Measurements from ENCODE around the gene PHKB. TPM values are rescaled to one million over a fixed set of nuclear protein-coding genes. Genes with fewer than 3 reads are reported as not detected.
"Not testable (repeated sequence)": the region's sequence is repeated elsewhere in the genome, so short reads cannot be mapped to it uniquely, and the experiment has no call there.

Gene PHKB
- total RNA-seq, 1 donor from 2014 or later, result 195 TPM

DNA sequence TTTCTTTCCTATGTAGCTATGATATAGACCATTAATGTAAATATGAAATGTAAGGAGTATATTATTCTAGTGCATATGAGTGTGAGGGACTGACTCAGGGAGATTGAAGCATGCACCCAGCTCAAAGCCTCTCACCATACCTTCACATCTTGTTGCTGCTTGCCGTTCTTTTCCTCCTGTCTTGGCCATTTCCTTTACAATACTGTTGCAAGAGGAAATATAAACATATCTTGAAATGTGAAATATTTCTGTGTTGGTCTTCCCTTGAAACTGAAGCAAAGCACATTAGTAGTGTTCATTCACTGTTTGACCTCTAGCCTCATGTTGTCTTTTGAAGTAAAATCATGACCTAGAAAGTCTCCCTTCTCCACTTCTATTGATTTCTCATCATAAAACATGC lies 46.6 kb downstream of the PHKB start:
- DNase-seq, result no peak

DNA sequence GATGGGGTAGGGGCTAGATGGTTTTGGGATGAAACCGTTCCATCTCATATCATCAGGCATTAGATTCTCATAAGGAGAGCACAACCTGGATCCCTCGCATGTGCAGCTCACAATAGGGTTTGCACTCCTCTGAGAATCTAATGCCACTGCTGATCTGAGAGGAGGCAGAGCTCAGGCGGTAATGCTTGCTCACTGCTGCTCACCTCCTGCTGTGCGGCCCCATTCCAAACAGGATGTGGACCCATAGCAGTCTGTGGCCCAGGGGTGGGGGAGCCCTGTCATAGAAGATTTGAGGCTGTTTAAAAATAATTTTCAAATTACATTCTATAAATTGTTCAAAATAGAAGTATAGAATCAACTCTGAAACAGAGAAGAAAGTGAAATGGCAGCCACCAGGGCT lies 50.8 kb downstream of the PHKB start:
- no peak for DNase-seq

DNA sequence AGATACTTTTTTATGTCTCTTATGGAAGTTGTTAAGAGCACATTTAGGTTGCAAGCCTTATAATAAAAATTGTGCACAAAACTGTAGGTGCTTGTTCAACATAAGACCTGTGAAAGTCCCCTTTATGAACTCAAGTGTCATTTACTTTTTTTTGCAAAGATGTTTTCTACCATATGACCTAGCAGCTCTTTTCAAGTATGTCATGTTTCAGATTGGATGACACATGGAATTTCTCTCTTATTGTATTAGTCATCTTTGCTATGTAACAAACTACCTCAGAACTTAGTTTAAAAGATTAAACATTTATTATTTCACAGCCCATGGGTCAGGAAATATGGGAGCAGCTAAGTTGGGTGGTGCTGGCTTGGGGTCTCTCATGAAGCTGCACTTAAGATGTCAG lies 57.9 kb downstream of the PHKB start:
- DNase-seq, result no peak

DNA sequence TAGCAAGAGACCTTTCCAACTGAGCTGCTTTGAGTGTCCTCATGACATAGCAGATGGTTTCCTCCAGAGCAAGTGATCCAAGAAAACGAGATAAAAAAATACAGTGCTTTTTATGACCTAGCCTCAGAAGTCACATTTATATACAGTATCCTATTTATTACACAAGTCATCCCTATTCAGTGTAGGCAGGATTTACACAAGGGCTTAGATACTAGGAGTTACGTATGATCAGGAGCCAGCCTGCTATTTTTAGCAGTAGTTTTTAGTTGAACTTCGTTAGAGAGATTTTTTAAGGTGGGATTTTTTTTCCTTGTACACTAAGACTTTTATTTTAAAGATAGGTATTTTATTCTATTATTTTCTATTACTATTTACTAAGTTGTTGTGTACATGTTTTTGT lies 58.4 kb downstream of the PHKB start:
- DNase-seq, result no peak

DNA sequence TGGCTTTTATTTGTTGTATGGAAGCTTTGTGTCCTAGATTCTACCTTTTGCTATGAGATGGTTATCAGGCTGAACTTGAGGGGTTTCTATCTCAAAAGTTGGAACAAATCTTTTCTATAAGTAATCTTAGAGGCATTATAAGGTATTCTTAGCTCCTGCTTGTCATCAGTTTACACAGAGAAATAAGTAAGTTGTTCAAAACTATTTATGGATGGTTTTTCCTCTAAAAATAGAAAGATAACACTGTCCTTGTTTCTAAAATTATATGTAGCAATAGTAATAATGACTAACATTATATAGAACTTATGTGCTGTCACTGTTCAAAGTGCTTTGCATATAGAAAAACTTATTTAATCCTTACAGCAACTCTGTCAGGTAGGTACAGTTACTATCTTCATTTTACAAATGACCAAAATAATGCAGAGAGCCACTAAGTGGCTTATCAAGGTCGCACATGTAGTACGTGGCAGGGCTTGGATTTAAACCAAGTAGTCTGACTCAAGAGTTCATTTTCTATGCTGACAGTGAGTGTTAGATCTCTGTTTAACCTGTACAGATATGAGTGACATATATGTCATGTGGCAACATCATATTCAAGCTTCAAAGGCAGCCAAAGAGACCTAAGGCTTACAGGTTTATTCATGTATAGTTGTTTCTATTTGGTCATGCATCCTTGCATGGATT lies 59.0 kb downstream of the PHKB start:
- no peak for DNase-seq

DNA sequence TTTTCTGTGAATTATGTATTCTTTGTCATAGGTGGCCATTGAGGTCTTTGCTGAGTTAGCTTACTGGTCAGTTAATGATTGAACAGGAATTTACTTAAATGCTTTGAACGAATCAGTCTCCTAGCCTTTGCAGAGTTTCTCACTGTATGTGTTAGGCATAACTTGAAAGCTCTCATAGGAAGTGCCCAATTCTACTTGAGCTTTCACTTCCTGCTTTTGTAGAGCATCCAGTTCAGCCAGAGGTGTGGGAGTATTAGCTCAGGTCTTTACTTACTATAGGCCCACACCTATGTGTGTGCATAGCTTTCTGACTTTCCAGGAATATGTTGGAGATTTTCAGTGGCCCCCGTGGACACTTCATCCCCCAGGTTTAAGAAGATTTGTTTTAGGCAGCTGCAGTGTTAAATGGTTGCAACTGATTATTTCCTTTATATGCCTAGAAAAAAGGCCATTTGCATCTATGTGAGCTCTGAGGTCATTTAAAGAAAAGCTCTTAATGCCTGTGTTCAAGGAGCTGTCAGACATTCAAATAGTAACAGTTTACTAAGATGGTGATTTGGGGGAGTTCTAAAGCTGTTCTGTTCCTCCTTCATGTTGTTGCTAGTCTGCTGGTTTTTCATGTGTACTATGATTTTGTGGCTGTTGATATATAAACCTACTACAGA lies 62.3 kb downstream of the PHKB start:
- DNase-seq, result no peak

DNA sequence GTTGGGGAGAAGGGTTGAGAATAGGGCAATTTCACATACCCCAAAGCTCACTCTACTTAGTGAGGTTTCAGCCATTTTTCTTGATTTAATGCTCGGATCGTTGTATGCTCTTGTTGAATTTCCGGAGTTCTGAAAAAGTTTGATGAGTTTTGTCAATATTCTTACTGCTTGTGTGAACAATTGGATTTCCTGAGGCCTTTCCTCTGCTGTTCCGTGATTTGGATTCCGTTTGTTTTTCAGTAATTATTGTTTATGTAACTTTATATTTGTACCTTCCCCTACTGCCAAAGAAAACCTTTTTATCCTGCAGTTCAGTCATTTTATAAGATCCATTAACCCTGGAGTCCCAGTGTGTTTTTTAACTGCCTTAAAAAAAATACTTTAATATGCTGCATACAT lies 62.9 kb downstream of the PHKB start:
- no peak for DNase-seq

DNA sequence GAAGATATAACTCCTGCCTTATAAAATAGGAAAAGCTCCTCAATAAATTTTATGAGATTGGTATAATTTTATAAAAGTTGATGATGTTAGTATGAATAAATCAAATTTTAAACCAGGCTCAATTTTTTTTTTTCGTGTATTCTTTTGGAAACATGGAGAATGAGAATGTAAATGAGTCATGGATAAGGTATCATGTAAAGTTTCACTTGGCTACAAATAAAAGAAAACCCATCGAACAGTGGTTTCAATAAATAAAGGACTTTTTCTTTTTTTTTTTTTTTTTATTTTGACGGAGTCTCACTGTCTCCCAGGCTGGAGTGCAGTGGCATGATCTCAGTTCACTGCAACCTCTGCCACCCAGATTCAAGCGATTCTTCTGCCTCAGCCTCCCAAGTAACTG lies 67.3 kb downstream of the PHKB start:
- no peak for DNase-seq

DNA sequence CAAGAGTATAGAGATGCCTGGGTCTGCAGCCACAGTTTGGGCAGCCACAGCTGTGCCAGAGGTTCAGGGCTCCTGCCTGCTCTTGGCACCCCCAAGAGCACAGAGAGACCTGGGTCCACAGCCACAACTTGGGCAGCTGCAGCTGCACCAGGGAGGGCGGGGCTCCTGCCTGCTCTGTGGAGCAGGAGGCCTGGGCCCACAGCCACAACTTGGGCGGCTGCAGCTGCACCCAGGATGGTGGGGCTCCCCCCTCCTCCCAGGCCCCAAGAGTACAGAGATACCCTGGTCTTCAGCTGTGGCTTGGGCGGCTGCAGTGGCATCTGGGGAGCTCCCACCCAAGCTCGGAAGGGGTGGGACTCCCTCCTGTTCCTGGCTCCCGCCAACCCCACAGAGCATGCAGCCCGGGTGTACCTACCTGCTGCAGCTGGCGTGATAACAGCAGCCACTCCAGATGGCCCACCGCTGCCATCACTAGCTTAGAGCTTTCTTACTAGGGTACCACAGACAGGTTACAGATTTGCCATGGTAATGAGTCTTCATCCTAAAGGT lies 72.7 kb downstream of the PHKB start:
- no peak for DNase-seq

DNA sequence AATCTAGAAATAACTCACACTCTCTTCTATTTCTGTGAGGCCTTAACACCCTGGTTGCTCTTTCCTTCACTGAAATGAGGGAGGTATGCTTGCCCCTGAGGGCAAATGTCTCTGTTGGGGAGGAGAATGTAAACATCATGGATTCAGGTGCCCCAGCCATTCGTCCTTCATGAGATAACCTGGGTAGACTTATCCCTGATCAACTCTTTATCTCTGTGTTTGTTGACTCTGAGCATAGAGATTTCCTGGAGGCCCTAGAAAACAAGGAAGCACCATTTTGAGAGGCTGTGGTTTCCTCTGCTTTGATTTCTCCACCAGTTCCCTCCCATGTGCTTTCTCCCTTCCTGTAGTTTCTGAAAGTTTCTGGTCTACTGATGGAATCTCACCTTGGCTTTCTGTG lies 77.3 kb downstream of the PHKB start:
- DNase-seq, result no peak

DNA sequence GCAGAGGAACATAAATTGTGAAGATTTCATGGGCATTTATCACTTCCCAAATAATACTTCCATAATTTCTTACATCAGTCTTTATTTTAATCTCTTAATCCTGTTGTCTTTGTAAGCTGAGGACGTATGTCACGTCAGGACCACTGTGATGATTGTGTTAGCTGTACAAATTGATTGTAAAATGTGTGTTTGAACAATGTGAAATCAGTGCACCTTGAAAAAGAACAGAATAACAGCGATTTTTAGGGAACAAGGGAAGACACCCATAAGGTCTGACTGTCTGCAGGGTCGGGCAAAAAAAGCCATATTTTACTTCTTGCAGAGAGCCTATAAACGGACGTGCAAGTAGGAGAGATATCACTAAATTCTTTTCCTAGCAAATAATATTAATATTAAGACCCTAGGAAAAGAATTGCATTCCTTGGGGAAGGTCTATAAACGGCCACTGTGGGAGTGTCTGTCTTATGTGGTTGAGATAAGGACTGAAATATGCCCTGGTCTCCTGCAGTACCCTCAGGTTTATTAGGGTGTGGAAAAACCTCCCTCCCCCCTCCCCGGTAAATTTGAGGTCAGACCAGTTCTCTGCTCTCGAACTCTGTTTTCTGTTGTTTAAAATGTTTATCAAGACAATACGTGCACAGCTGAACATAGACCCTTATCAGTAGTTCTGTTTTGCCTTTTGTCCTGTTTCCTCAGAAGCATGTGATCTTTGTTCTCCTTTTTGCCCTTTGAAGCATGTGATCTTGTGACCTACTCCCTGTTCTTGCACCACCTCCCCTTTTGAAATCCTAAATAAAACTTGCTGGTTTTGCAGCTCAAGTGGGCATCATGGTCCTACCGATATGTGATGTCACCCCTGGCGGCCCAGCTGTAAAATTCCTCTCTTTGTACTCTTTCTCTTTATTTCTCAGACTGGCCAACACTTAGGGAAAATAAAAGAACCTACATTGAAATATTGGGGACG lies 78.9 kb downstream of the PHKB start:
- DNase-seq, result not testable (repeated sequence)

DNA sequence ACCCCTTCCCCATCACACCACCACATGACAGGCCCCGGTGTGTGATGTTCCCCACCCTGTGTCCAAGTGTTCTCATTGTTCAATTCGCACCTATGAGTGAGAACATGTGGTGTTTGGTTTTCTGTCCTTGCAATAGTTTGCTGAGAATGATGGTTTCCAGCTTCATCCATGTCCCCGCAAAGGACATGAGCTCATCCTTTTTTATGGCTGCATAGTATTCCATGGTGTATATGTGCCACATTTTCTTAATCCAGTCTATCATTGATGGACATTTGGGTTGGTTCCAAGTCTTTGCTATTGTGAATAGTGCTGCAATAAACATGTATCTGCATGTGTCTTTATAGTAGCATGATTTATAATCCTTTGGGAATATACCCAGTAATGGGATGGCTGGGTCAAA lies 80.0 kb downstream of the PHKB start:
- DNase-seq, result not testable (repeated sequence)

DNA sequence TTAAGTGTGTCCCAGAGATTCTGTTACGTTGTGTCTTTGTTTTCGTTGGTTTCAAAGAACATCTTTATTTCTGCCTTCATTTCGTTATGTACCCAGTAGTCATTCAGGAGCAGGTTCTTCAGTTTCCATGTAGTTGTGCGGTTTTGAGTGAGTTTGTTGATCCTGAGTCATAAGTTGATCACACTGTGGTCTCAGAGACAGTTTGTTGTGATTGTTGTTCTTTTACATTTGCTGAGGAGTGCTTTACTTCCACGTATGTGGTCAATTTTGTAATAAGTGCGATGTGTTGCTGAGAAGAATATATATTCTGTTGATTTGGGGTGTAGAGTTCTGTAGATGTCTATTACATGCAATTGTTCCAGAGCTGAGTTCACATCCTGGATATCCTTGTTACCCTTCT lies 83.1 kb downstream of the PHKB start:
- DNase-seq, result not testable (repeated sequence)

DNA sequence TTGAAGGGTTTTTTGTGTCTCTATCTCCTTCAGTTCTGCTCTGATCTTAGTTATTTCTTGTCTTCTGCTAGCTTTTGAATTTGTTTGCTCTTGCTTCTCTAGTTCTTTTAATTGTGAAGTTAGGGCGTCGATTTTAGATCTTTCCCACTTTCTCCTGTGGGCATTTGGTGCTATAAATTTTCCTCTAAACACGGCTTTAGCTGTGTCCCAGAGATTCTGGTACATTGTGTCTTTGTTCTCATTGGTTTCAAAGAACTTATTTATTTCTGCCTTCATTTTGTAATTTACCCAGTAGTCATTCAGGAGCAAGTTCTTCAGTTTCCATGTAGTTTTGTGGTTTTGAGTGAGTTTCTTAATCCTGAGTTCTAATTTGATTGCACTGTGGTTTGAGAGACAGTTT lies 90.1 kb downstream of the PHKB start:
- not testable (repeated sequence) for DNase-seq

DNA sequence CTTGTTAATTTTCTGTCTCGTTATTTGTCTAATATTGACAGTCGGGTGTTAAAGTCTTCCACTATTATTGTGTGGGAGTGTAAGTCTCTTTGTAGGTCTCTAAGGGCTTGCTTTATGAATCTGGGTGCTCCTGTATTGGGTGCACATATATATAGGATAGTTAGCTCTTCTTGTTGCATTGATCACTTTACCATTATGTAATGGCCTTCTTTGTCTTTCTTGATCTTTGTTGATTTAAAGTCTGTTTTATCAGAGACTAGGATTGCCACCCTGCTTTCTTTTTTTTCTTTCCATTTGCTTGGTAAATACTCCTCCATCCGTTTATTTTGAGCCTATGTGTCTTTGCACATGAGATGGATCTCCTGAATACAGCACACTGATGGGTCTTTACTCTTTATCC lies 90.6 kb downstream of the PHKB start:
- not testable (repeated sequence) for DNase-seq

DNA sequence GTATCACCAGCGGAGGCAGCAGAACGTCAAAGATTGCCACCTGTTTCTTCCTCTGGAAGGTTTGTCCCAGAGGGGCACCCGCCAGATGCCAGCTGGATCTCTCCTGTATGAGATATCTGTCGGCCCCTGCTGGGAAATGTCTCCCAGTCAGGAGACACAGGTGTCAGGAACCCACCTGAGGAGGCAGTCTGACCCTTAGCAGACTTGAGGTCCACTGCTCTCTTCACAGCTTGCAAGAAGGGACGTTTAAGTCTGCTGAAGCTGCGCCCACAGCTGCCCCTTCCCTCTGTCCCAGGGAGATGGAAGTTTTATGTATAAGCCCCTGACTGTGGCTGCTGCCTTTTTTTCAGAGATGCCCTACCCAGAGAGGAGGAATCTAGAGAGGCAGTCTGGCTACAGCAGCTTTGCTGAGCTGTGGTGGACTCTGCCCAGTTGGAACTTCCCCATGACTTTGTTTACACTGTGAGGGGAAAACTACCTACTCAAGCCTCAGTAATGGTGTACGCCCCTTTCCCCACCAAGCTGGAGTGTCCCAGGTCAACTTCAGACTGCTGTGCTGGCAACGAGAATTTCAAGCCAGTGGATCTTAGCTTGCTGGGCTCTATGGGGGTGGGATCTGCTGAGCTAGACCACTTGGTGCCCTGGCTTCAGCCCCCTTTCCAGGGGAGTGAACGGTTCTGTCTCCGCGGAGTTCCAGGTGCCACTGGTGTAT lies 92.9 kb downstream of the PHKB start:
- DNase-seq, result no peak

DNA sequence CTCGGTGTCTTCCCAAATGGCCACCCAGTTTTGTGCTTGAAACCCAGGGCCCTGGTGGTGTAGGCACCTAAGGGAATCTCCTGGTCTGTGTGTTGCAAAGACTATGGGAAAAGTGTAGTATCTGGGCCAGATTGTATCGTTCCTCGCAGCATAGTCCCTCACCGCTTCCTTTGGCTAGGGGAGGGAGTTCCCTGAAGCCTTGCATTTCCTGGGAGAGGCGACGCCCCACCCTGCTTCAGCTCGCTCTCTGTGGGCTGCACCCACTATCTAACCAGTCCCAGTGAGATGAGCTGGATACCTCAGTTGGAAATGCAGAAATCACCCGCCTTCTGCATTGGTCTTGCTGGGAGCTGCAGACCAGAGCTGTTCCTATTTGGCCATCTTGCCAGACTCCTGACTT lies 93.5 kb downstream of the PHKB start:
- not testable (repeated sequence) for DNase-seq

DNA sequence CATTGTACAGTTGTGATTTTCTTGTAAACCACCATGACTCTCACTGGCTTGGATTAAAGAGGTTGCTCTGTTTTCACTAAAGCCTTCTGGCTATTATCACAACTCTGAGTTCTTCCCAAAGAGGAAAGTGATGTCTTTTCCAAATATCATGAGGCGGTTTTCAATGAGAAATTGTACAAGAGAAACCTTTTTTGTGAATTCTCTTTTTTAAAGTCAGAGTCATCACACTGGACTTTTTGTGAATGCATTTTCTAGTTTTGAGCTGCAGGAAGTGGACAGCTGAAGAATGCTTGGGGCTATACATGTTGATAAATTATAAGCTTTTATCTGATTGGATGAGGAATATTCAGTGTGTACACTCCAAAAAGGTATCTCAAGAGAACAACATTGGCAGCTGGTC lies 100.2 kb downstream of the PHKB start:
- no peak for DNase-seq

DNA sequence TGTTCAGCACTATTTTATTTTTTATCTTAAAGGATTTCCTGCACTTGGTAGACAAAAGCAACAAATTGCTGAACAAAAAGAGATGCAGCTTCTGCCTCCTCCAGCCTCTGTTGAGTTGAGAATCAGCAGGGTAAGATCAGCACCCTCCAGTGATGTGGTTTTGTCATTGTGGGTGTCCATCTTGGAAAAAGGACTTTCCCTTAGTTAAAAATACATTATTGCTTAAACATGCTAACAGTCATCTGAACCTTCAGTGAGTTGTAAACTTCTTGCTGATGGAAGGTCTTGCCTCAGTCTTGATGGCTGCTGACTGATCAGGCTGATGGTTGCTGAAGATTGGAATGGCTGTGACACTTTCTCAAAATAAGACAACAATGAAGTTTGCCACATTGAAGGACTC lies 101.2 kb downstream of the PHKB start:
- DNase-seq, result no peak

DNA sequence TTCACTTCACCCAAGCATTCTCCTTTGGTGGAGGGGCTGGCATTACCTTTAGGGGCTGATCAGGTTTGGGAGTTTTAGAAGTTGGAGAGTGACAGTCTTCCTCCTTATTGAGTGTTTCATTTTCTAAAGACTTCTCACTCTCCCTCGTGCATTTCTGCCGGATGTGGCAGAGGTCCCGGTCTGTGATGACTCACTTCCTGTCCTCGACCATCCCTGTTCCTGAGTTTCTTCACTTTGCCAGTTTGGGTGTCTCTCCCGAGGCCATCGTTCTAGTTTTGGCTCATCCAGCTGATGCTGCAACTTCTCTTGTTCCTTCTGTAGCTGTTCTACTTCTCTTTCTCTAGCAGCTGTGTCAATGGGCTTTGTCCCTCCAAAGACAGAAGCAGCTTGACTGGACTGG lies 104.3 kb downstream of the PHKB start:
- no peak for DNase-seq

DNA sequence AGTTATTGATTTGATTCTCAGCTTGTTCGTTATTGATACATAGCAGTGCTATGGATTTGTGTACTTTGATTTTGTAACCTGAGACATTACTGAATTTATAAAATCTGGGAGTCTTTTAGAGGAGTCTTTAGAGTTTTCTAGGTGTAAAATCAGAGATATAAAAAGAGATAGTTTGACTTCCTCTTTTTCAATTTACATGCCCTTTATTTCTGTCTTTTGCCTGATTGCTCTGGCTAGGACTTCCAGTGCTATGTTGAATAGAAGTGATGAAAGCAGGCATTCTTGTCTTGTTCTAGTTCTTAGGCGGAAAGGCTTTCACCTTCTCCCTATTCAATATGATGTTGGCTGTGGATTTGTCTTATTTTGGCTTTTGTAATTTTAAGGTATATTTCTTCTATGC lies 106.2 kb downstream of the PHKB start:
- no peak for DNase-seq

DNA sequence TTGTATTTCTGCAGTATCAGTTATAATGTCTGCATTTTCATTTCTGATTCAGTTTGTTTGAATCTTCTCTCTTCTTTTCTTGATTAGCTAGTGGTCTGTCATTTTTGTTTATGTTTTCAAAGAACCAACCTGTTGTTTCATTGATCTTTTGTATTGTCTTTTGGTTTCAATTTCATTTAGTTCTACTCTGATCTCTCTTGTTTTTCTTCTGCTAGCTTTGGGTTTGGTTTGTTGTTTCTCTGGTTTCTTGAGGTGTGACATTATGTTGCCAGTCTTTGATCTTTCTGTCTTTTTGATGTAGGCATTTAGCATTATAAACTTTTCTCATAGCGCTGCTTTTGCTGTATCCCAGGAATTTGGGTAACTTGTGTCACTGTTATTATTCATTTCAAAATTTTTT lies 107.2 kb downstream of the PHKB start:
- DNase-seq, result no peak
